NCI-H1930 (cell line): ENCODE data around the gene CPNE1.
"Not testable (repeated sequence)": the region's sequence is repeated elsewhere in the genome, so short reads cannot be mapped to it uniquely, and the experiment has no call there.

Experiments used
- DNase-seq, 2 experiments: peaks; one replicate each; lab custom pipeline; 2025; lab: John Stamatoyannopoulos, UW

The CPNE1 gene

GRCh38 chr20:35664466-35665206, at the start of gene CPNE1, which contains the start of gene RBM12:
CPNE1 (minus strand) TSS chr20:35664900; CDS start chr20:35632923, 31,977 bp downstream.
RBM12 (minus strand) TSS chr20:35664900; CDS start chr20:35655322, 9,578 bp downstream.
- DNase-seq = peak; percentile 93 to 94

- DNase-seq = no peak
Measured at GRCh38 chr20:35714127-35714526, 49.4 kb upstream of the CPNE1 start.

- not testable (repeated sequence) for DNase-seq
Measured at GRCh38 chr20:35713120-35713519, 48.4 kb upstream of the CPNE1 start.

- no peak for DNase-seq
Measured at GRCh38 chr20:35711588-35712209, 47.0 kb upstream of the CPNE1 start.

- DNase-seq = no peak
Measured at GRCh38 chr20:35710884-35711587, 46.3 kb upstream of the CPNE1 start.

GRCh38 chr20:35710039-35710438, 45.3 kb upstream of the CPNE1 start:
- no peak for DNase-seq

- DNase-seq = no peak
Measured at GRCh38 chr20:35709259-35709658, 44.6 kb upstream of the CPNE1 start.

GRCh38 chr20:35708502-35708901, 43.8 kb upstream of the CPNE1 start:
- DNase-seq = no peak

GRCh38 chr20:35706591-35707529, 42.2 kb upstream of the CPNE1 start:
- not testable (repeated sequence) for DNase-seq

- DNase-seq = not testable (repeated sequence)
Measured at GRCh38 chr20:35705894-35706293, 41.2 kb upstream of the CPNE1 start.

- DNase-seq = no peak
Measured at GRCh38 chr20:35704514-35705261, 40.0 kb upstream of the CPNE1 start.

- no peak for DNase-seq
Measured at GRCh38 chr20:35702824-35703695, 38.4 kb upstream of the CPNE1 start.

- no peak for DNase-seq
Measured at GRCh38 chr20:35702051-35702823, 37.5 kb upstream of the CPNE1 start.

- no peak for DNase-seq
Measured at GRCh38 chr20:35700625-35701148, 36.0 kb upstream of the CPNE1 start.

- no peak for DNase-seq
Measured at GRCh38 chr20:35699957-35700624, 35.4 kb upstream of the CPNE1 start.

GRCh38 chr20:35699127-35699956, 34.6 kb upstream of the CPNE1 start, which contains the start of the genes NFS1 and ROMO1:
NFS1 (minus strand) TSS chr20:35699352; CDS start chr20:35699288, 64 bp downstream.
ROMO1 (plus strand) TSS chr20:35699405; CDS start chr20:35699633, 228 bp downstream.
- peak; percentile 91 to 94 for DNase-seq
